K562 (cell line): ENCODE data around the gene UNC45A. TPM values are rescaled to one million over a fixed set of nuclear protein-coding genes. Genes with fewer than 3 reads are reported as not detected.

Experiments used
- ATAC-seq: fragments of 200-7000 bp; cut with Tn5 transposase; 3 replicates; pipeline ENCODE4 v1.9.1; 2020; ENCODE audit warnings: moderate library complexity
- BruUV-seq: library from RNA; stranded (reverse); fragments of 400-500 nt; replicated peaks from 2 replicates; lab custom pipeline; 2021; lab: Mats Ljungman, UMichigan
- CTCF ChIA-PET: fragments of 300-600 bp; formaldehyde crosslinking; extraction: SDS; loops from one replicate; lab custom pipeline; 2021; ENCODE audit warnings: low intra/inter-chr PET ratio; lab: Yijun Ruan, JAX
- POLR2A ChIA-PET: fragments of 300-600, 350-650 bp; sonication (Branson Sonifier 250); formaldehyde crosslinking; extraction: SDS; loops from one replicate; lab custom pipeline; 2021; ENCODE audit warnings: antibody characterized with exemption, inconsistent platforms; lab: Yijun Ruan, JAX
- DNase-seq, 4 experiments: peaks; one replicate each; pipeline versions ENCODE4 v3.0.0 to v3.0.0-alpha.2; 2011 to 2018; ENCODE audit warnings: low spot score in 3 of 4, mixed read lengths in 3 of 4; ENCODE audit errors: extremely low read depth in 1 of 4
- FAIRE-seq: peaks from 2 replicates; lab custom pipeline; 2011; peaks lifted over from hg19 to GRCh38; lab: Jason Lieb, UNC
- H2AFZ ChIP-seq: 2 replicates; pipeline ENCODE4 v1.6.0; 2011; ENCODE audit warnings: low read depth, low read length, control low read depth, inconsistent platforms
- H3K27ac ChIP-seq: fragments of 200-600 bp; 3 replicates; pipeline ENCODE4 v1.8.0; 2011; ENCODE audit warnings: low read depth, mild to moderate bottlenecking, control low read depth, inconsistent platforms, low read length, moderate library complexity, mixed read lengths; ENCODE audit errors: extremely low read depth
- H3K27me3 ChIP-seq, 2 experiments: fragments of 300-600 bp in 1 of 2; 2 replicates in 1 of 2; 3 replicates in 1 of 2; pipeline versions ENCODE4 v1.6.0 to v1.8.0; 2011; ENCODE audit warnings: inconsistent platforms in 2 of 2, low read length in 2 of 2, mild to moderate bottlenecking in 1 of 2, mixed read lengths in 1 of 2, moderate library complexity in 1 of 2; ENCODE audit not compliant: control insufficient read depth in 2 of 2, insufficient read depth in 2 of 2
- H3K36me3 ChIP-seq: fragments of 300-600 bp; 3 replicates; pipeline ENCODE4 v1.8.0; 2011; ENCODE audit warnings: mild to moderate bottlenecking, low read length, inconsistent platforms; ENCODE audit not compliant: control insufficient read depth, insufficient read depth
- H3K4me1 ChIP-seq, 2 experiments: fragments of 200-600 bp in 1 of 2; replicated peaks in 1 of 2; 2 replicates in 1 of 2; 3 replicates in 1 of 2; pipeline versions ENCODE4 v1.5.1 to v1.8.0; 2011; ENCODE audit warnings: inconsistent platforms in 2 of 2, low read length in 2 of 2, mild to moderate bottlenecking in 1 of 2, mixed read lengths in 1 of 2, moderate library complexity in 1 of 2; ENCODE audit not compliant: control insufficient read depth in 2 of 2, insufficient read depth in 2 of 2
- H3K4me2 ChIP-seq: 2 replicates; pipeline ENCODE4 v1.6.1; 2011; ENCODE audit warnings: low read length, control low read depth, inconsistent platforms, mixed read lengths; ENCODE audit not compliant: insufficient read depth
- H3K4me3 ChIP-seq: fragments of 200-600 bp; sonication (generic), shearing (Covaris generic); 2 replicates; pipeline ENCODE4 v1.5.1; 2016; ENCODE audit warnings: control low read depth, inconsistent platforms
- H3K79me2 ChIP-seq: fragments of 200-600 bp; 3 replicates; pipeline ENCODE4 v1.8.0; 2011; ENCODE audit warnings: low read length, inconsistent platforms; ENCODE audit not compliant: control insufficient read depth, insufficient read depth
- H3K9ac ChIP-seq, 2 experiments: 2 replicates each; pipeline versions ENCODE4 v1.6.0 to v1.6.1; 2011; ENCODE audit warnings: low read depth in 2 of 2, low read length in 2 of 2, control low read depth in 1 of 2, inconsistent platforms in 1 of 2, mild to moderate bottlenecking in 1 of 2, mixed read lengths in 1 of 2; ENCODE audit not compliant: insufficient read depth in 1 of 2
- H3K9me1 ChIP-seq: one replicate; pipeline ENCODE4 v1.6.0; 2011; ENCODE audit warnings: inconsistent platforms, mild to moderate bottlenecking, low read length, moderate library complexity; ENCODE audit not compliant: control insufficient read depth, insufficient read depth
- H3K9me3 ChIP-seq: replicated peaks from 2 replicates; pipeline ENCODE4 v1.5.1; 2011; ENCODE audit warnings: low read depth, low read length, inconsistent platforms; ENCODE audit not compliant: control insufficient read depth, insufficient read depth
- H4K20me1 ChIP-seq: replicated peaks from 2 replicates; pipeline ENCODE4 v1.6.1; 2011; ENCODE audit warnings: low read length, inconsistent platforms, mixed read lengths; ENCODE audit not compliant: control insufficient read depth, insufficient read depth
- DIDO1 ChIP-seq: fragments of 450-650 bp; IDR thresholded peaks from 2 replicates; pipeline ENCODE4 v1.6.1; 2016; ENCODE audit warnings: low read depth, missing biosample characterization, missing genetic modification characterization
- GTF2F1 ChIP-seq: IDR thresholded peaks from 2 replicates; pipeline ENCODE4 v1.6.1; 2011; ENCODE audit warnings: low read depth, low read length, improper control_type of control experiment
- HDAC8 ChIP-seq: fragments of 450-650 bp; IDR thresholded peaks from 2 replicates; pipeline ENCODE4 v1.6.1; 2016; ENCODE audit warnings: mild to moderate bottlenecking, missing genetic modification characterization, moderate library complexity, missing compliant biosample characterization
- HSF4 ChIP-seq: fragments of 250-450 bp; sonication (Bioruptor Pico); IDR thresholded peaks from 2 replicates; pipeline ENCODE4 v2.1.2; 2022; ENCODE audit warnings: mild to moderate bottlenecking, moderate library complexity, borderline replicate concordance
- LARP7 ChIP-seq: fragments of 450-650 bp; IDR thresholded peaks from 2 replicates; pipeline ENCODE4 v1.6.1; 2016
- MAFF ChIP-seq: IDR thresholded peaks from 2 replicates; pipeline ENCODE4 v1.6.1; 2012; ENCODE audit warnings: low read length, improper control_type of control experiment
- MTF1 ChIP-seq: fragments of 250-450 bp; sonication (Bioruptor Pico); IDR thresholded peaks from 2 replicates; pipeline ENCODE4 v1.9.0; 2021; ENCODE audit warnings: moderate library complexity, mild to moderate bottlenecking, inconsistent platforms, borderline replicate concordance
- NR4A1 ChIP-seq, 2 experiments: fragments of 250-450 bp in 1 of 2; fragments of 450-650 bp in 1 of 2; sonication (Bioruptor Pico) in 1 of 2; IDR thresholded peaks; 2 replicates each; pipeline versions ENCODE4 v1.4.0 to v1.6.1; 2016 to 2020; ENCODE audit warnings: mild to moderate bottlenecking in 2 of 2, missing compliant biosample characterization in 1 of 2, missing genetic modification characterization in 1 of 2, moderate library complexity in 1 of 2
- PHF20 ChIP-seq: fragments of 450-650 bp; IDR thresholded peaks from 2 replicates; pipeline ENCODE4 v1.6.1; 2018; ENCODE audit not compliant: partially characterized antibody
- SAP30 ChIP-seq: fragments of 200-600 bp; sonication (generic); IDR thresholded peaks from 2 replicates; pipeline ENCODE4 v1.6.1; 2012; ENCODE audit warnings: borderline replicate concordance, low read depth, mild to moderate bottlenecking, moderate library complexity, low read length, control low read depth, inconsistent platforms; ENCODE audit not compliant: insufficient read depth, poor library complexity, severe bottlenecking
- SIN3B ChIP-seq: fragments of 450-650 bp; IDR thresholded peaks from 2 replicates; pipeline ENCODE4 v1.6.1; 2017; ENCODE audit warnings: low read depth, mild to moderate bottlenecking, moderate library complexity
- SPI1 ChIP-seq: IDR thresholded peaks from 2 replicates; pipeline ENCODE4 v1.6.1; 2011; ENCODE audit warnings: low read depth, low read length, control low read depth, borderline replicate concordance
- ZFX ChIP-seq: sonication (generic); formaldehyde crosslinking; IDR thresholded peaks from 2 replicates; pipeline ENCODE4 v1.8.0; 2022; ENCODE audit warnings: mild to moderate bottlenecking, missing genetic modification reagents, moderate library complexity
- ZNF133 ChIP-seq: fragments of 250-450 bp; sonication (Bioruptor Pico); IDR thresholded peaks from 2 replicates; pipeline ENCODE4 v1.4.0; 2020; ENCODE audit warnings: mild to moderate bottlenecking
- ZNF282 ChIP-seq: sonication (generic); formaldehyde crosslinking; IDR thresholded peaks from 2 replicates; pipeline ENCODE4 v1.8.1; 2023; ENCODE audit warnings: missing genetic modification reagents
- ZNF431 ChIP-seq: sonication (generic); formaldehyde crosslinking; IDR thresholded peaks from 2 replicates; pipeline ENCODE4 v1.8.0; 2022; ENCODE audit warnings: mild to moderate bottlenecking, missing genetic modification reagents
- ZNF583 ChIP-seq: fragments of 250-450 bp; sonication (Bioruptor Pico); IDR thresholded peaks from 2 replicates; pipeline ENCODE4 v1.4.0; 2020
- ZNF696 ChIP-seq: fragments of 250-450 bp; sonication (Bioruptor Pico); conservative IDR thresholded peaks from 2 replicates; pipeline ENCODE4 v1.4.0; 2020; ENCODE audit warnings: mild to moderate bottlenecking, moderate library complexity
- WGBS: fragments of 100-300 bp; shearing (Covaris generic); methylation state at CpG from one replicate; pipeline ENCODE4 v1.1.6; 2016; ENCODE audit warnings: low coverage, mixed read lengths; ENCODE audit not compliant: insufficient coverage; ENCODE audit errors: missing lambda C conversion rate; 5-methylcytosine and 5-hydroxymethylcytosine counted together
- in situ Hi-C: fragments of 300-500 bp; cut with MboI; formaldehyde crosslinking; loops from 4 replicates; pipeline ENCODE4 v1.15.0; 2018; ENCODE audit warnings: inconsistent platforms, mixed read lengths
- intact Hi-C: fragments of 100-400 bp; cut with micrococcal nuclease; formaldehyde crosslinking; loops from 2 replicates; pipeline ENCODE4 v1.14.2; 2022
- polyA plus RNA-seq, 8 experiments: library from polyadenylated mRNA; depleted of rRNA in 4 of 8; stranded (reverse) in 5 of 8; unstranded in 3 of 8; fragments of >200 nt; fragmentation: Nextera tagmentation in 2 of 8; fragmentation: Illumina TruSeq in 1 of 8; extraction: Ambion mirVana in 2 of 8; extraction: Trizol in 1 of 8; gene quantifications; 2 replicates each; pipeline versions ENCODE4 v1.2.1 to v1.2.3, GENCODE V29; 2011 to 2014; ENCODE audit warnings: inconsistent platforms in 1 of 8, missing spikeins in 1 of 8
- total RNA-seq, 7 experiments: library from RNA; depleted of rRNA in 6 of 7; stranded (reverse); fragments of >200 nt in 6 of 7; fragmentation: Illumina TruSeq in 2 of 7; extraction: Trizol in 2 of 7; gene quantifications; 2 replicates each; pipeline versions ENCODE4 v1.2.1 to v1.2.3, GENCODE V29; 2011 to 2021; ENCODE audit warnings: low replicate concordance in 1 of 7
- TF ChIP-seq, protein P1 (sequence below), 2 experiments: fragments of 250-450 bp in 1 of 2; fragments of 450-650 bp in 1 of 2; sonication (Bioruptor Pico) in 1 of 2; IDR thresholded peaks; 2 replicates each; pipeline versions ENCODE4 v1.6.1 to v1.8.0; 2016 to 2021; ENCODE audit warnings: mild to moderate bottlenecking in 2 of 2, moderate library complexity in 2 of 2, missing compliant biosample characterization in 1 of 2, missing genetic modification characterization in 1 of 2
- TF ChIP-seq, protein P2 (sequence below): fragments of 250-450 bp; sonication (Bioruptor Pico); IDR thresholded peaks from 2 replicates; pipeline ENCODE4 v1.8.0; 2021; ENCODE audit warnings: borderline replicate concordance, mild to moderate bottlenecking, moderate library complexity; ENCODE audit not compliant: poor library complexity, severe bottlenecking
- TF ChIP-seq, protein P3 (sequence below), 2 experiments: fragments of 450-650 bp; conservative IDR thresholded peaks; 2 replicates each; pipeline ENCODE4 v1.6.1; 2017; ENCODE audit warnings: mild to moderate bottlenecking in 2 of 2, moderate library complexity in 2 of 2

The UNC45A gene
- total and polyA plus RNA-seq, 9 of the 15 experiments (the other 6 are each of a cell fraction or from before 2014, with no cell fraction given) = 22.4 to 79.3 (median 43.7) TPM

DNA sequence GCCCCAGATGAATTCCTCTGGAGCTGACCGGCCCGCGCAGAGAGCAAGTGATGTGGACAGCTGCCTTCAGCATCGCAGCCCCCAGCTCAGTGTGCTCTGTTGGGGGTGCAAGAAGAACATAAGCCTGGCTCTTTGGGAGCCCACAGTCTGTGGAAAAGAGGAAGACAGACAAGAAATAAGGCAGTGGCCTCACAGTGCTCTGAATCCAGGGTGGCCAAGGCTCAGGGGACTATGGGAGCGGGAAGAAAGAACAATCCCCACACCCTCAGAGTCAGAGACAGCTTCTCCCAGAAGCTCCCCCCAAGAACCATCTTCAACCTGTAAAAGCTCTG is 2.5 kb upstream of the UNC45A start:
- H3K27ac ChIP-seq = peak overlapping the region; percentile 92; the same call in 2 of the 3 replicates
- peaks cover 57% of the 10 kb centered on the region for H3K79me2 ChIP-seq
- intact Hi-C loops = loop anchor here (5.0 to 10.0 kb wide), 6 partner anchors 100 to 638 kb away; no protein-coding TSS in a partner anchor
- peak overlapping the region; percentile 99 for H3K4me2 ChIP-seq
- in situ Hi-C loops = no loop called here
- peak overlapping the region; percentile 66 for H3K4me3 ChIP-seq
- DNase-seq = no peak
- H3K27me3 ChIP-seq = no peaks in the 10 kb centered on the region
- WGBS = 13% methylated on average over 5 of the region's 5 CpGs
- BruUV-seq = no TSS peak
- ChIA-PET CTCF (interaction anchor here (1.1 to 2.2 kb wide), 4 partner anchors 31 to 612 kb away, joined by 3 to 8 read pairs (median 4); no protein-coding TSS in a partner anchor), POLR2A (interaction anchor here (0.6 to 6.7 kb wide), 17 partner anchors 10 to 628 kb away, joined by 3 to 70 read pairs (median 4); partner anchors contain the start of genes MAN2A2 and RCCD1)
- H3K9me3 ChIP-seq = no peaks in the 10 kb centered on the region
- no peak for ATAC-seq
- peak overlapping the region; percentile 91 for H2AFZ ChIP-seq
- no peaks in the 10 kb centered on the region for H3K9me1 ChIP-seq
- H3K9ac ChIP-seq = peak overlapping the region; percentile 85 to 96
- H3K4me1 ChIP-seq = peaks cover 44 to 69% of the 10 kb centered on the region in 2 experiments
- no peaks in the 10 kb centered on the region for H4K20me1 ChIP-seq
- H3K36me3 ChIP-seq = peaks cover 17% of the 10 kb centered on the region
- FAIRE-seq = no peak
- no peak for TF ChIP-seq PHF20
- no peak for TF ChIP-seq LARP7
- no peak for TF ChIP-seq MTF1 (CRISPR knock-in tag)
- no peak for TF ChIP-seq DIDO1 (tag)
- peak; percentile 6; the same call in 1 of the 2 replicates for TF ChIP-seq ZFX (CRISPR knock-in tag)
- TF ChIP-seq ZNF133 (CRISPR knock-in tag) = no peak
- TF ChIP-seq HSF4 (CRISPR knock-in tag) = no peak
- no peak for TF ChIP-seq NR4A1 (CRISPR knock-in tag; IDR thresholded peaks at IDR 0.05)
- TF ChIP-seq NR4A1 (tag; IDR thresholded peaks at IDR 0.05) = no peak
- no peak for TF ChIP-seq ZNF696 (CRISPR knock-in tag)
- TF ChIP-seq ZNF583 (CRISPR knock-in tag) = no peak
- TF ChIP-seq SPI1 = peak; percentile 31; the same call in 1 of the 2 replicates
- TF ChIP-seq, protein P1, sequence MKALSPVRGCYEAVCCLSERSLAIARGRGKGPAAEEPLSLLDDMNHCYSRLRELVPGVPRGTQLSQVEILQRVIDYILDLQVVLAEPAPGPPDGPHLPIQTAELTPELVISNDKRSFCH (CRISPR knock-in tag; IDR thresholded peaks at IDR 0.05) = no peak
- TF ChIP-seq, protein P1 (tag; IDR thresholded peaks at IDR 0.05) = no peak
- 0 out of 2 replicates have a peak, but pooled peaks have one; percentile 2 for TF ChIP-seq GTF2F1
- TF ChIP-seq, protein P2, sequence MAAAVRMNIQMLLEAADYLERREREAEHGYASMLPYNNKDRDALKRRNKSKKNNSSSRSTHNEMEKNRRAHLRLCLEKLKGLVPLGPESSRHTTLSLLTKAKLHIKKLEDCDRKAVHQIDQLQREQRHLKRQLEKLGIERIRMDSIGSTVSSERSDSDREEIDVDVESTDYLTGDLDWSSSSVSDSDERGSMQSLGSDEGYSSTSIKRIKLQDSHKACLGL = no peak
- no peak for TF ChIP-seq SAP30
- no peak for TF ChIP-seq SIN3B
- TF ChIP-seq HDAC8 (tag) = 0 out of 2 replicates have a peak, but pooled peaks have one; percentile 28
- no peak for TF ChIP-seq ZNF282 (CRISPR knock-in tag)
- TF ChIP-seq, protein P3, sequence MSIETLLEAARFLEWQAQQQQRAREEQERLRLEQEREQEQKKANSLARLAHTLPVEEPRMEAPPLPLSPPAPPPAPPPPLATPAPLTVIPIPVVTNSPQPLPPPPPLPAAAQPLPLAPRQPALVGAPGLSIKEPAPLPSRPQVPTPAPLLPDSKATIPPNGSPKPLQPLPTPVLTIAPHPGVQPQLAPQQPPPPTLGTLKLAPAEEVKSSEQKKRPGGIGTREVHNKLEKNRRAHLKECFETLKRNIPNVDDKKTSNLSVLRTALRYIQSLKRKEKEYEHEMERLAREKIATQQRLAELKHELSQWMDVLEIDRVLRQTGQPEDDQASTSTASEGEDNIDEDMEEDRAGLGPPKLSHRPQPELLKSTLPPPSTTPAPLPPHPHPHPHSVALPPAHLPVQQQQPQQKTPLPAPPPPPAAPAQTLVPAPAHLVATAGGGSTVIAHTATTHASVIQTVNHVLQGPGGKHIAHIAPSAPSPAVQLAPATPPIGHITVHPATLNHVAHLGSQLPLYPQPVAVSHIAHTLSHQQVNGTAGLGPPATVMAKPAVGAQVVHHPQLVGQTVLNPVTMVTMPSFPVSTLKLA (conservative IDR thresholded peaks at IDR 0.05) = no peak
- TF ChIP-seq MAFF = no peak
- 0 out of 2 replicates have a peak, but pooled peaks have one; percentile 2 for TF ChIP-seq ZNF431 (CRISPR knock-in tag)
